ENCODE measurements around the gene CPE. TPM values are rescaled to one million over a fixed set of nuclear protein-coding genes. Genes with fewer than 3 reads are reported as not detected.

CPE gene
- total and polyA plus RNA-seq, 12 donors = 24.8 to 272 (median 117) TPM

- no peaks in the 10 kb centered on the region for H3K27me3 ChIP-seq
Observed at GRCh38 chr4:165370530-165370929, 8.3 kb upstream of the CPE start.

GRCh38 chr4:165375465-165375864 is 3.3 kb upstream of the CPE start:
- no peak overlapping the region for H3K27ac ChIP-seq
- H3K9me3 ChIP-seq (replicated peaks in 1 of 3) = no peaks in the 10 kb centered on the region
- intact Hi-C loops (cut with DNase I) = no loop called here
- no peaks in the 10 kb centered on the region for H3K36me3 ChIP-seq (replicated peaks in 1 of 2)
- H3K4me3 ChIP-seq = no peak overlapping the region
- no peaks in the 10 kb centered on the region for H3K4me1 ChIP-seq (replicated peaks in 1 of 2)
- TF ChIP-seq CTCF (IDR thresholded peaks at IDR 0.05) (no peak), POLR2A (IDR thresholded peaks at IDR 0.05) (no peak)
- WGBS, 4 donors = 72 to 91% (median 84%) methylated on average over 2 of the region's 2 CpGs
- no peaks in the 10 kb centered on the region for H3K27me3 ChIP-seq
- no peak for DNase-seq

More at GRCh38 chr4:165370530-165370929, 8.3 kb upstream of the CPE start:
- 85 to 89% (median 86%) methylated on average over 1 of the region's 1 CpG for WGBS, 4 donors
- Histone ChIP-seq H3K4me3 (no peak overlapping the region), H3K9me3 (replicated peaks in 1 of 3) (no peaks in the 10 kb centered on the region), H3K36me3 (replicated peaks in 1 of 2) (no peaks in the 10 kb centered on the region), H3K4me1 (replicated peaks in 1 of 2) (no peaks in the 10 kb centered on the region), H3K27ac (no peak overlapping the region)
- DNase-seq = no peak
- TF ChIP-seq CTCF (IDR thresholded peaks at IDR 0.05) (no peak), POLR2A (IDR thresholded peaks at IDR 0.05) (no peak)
- intact Hi-C loops (cut with DNase I) = no loop called here

GRCh38 chr4:165378398-165378744 is 437 bp upstream of the CPE start:
- H3K4me3 ChIP-seq = peak overlapping the region in 2 of 4 donors; percentile 40 to 77
- DNase-seq = no peak
- 24 to 43% (median 37%) methylated on average over 1 of the region's 1 CpG for WGBS, 4 donors
- TF ChIP-seq CTCF (IDR thresholded peaks at IDR 0.05) (no peak), POLR2A (IDR thresholded peaks at IDR 0.05) (no peak)
- H3K4me1 ChIP-seq (replicated peaks in 1 of 2) = no peaks in the 10 kb centered on the region
- H3K9me3 ChIP-seq (replicated peaks in 1 of 3) = no peaks in the 10 kb centered on the region
- intact Hi-C loops (cut with DNase I) = no loop called here
- H3K36me3 ChIP-seq (replicated peaks in 1 of 2) = no peaks in the 10 kb centered on the region
- H3K27me3 ChIP-seq = no peaks in the 10 kb centered on the region
- H3K27ac ChIP-seq = peak overlapping the region in 3 of 5 donors; percentile 69 to 85 (median 75)

- intact Hi-C loops (cut with DNase I) = no loop called here
- Histone ChIP-seq H3K36me3 (replicated peaks in 1 of 2) (no peaks in the 10 kb centered on the region), H3K9me3 (replicated peaks in 1 of 3) (no peaks in the 10 kb centered on the region), H3K27me3 (no peaks in the 10 kb centered on the region), H3K4me3 (peak overlapping the region in 1 of 4 donors; percentile 77), H3K27ac (peak overlapping the region in 2 of 5 donors; percentile 75 to 85), H3K4me1 (replicated peaks in 1 of 2) (peaks cover 0 to 7% of the 10 kb centered on the region in 2 donors)
- DNase-seq = peak in 4 of 7 donors; percentile 18 to 74 (median 26)
- TF ChIP-seq CTCF (IDR thresholded peaks at IDR 0.05) = no peak
- TF ChIP-seq POLR2A (IDR thresholded peaks at IDR 0.05) = no peak
- 56 to 63% (median 58%) methylated on average over 11 of the region's 11 CpGs for WGBS, 4 donors
Observed at GRCh38 chr4:165379678-165380064, 863 bp downstream of the CPE start.

All from adrenal gland (tissue), 12 donors.